Activated T-helper 9 cell treated with anti-CD3 and anti-CD28 coated beads, Interleukin-2, amount 50 U/mL, for 16 hours (primary cell): Measurements from ENCODE around the gene TNNT2.

Experiments
- DNase-seq: peaks from one replicate; pipeline ENCODE4 v3.0.0-alpha.2; 2020; ENCODE audit warnings: low read depth

The TNNT2 gene

DNA sequence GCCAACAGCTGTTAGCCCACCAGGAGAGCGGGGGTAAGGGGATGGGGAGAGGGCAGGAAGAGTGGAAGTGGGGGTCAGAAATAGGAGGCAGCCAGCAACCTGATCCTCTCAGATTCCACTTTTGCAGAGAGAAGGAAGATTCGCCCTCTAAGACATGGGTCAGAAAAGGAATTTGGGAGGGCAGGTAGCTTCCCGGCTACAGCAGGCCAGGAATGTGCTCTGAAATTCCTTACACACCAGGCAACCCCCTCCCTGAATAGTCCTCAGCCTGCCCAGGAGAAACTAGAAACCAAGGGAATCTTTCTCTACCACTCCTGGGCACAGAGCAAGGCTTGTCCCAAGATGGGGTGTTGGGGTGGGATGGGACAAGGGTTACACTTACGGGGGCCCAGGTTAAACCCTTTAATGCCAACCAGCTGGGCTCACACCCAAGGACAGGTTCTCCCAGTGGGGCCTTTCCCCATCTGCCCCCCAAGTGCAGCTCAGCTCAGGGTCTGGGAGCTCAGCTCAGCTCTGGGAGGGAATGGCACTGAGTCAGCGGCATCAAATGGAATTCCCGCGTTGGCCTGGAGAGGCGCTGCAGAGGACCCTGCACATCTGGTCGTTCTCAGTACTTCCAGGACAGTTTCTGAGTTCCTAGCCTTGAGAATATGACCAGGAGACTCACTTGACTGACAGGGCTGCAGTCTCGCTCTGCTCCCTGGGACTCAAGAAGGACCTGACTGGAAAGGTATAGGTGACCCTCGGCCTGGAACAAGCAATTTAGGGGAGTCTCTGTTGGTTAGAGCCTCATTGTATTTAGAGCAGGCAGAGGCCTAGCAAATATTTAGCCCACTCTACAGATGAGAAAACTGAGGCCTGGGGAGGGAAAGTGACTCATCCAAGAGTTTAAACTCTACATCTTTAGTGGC lies 761 bp downstream of the TNNT2 start:
- no peak for DNase-seq

DNA sequence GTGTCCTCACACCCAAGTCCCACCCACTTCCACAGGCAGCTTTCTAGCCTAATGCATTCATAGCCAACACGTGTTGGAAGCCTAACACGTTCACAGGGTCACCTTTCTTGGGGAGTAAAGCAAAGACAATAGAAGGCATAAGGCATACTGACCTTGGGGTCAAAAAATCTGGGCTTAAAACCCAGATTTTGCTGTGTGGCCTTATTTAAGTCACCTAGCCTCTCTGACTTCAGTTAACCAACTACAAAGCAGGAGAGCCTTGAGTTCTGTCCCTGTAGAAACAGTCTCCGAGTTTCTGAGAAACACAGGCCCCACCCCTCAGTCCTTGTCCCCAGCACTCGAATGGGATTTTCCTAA lies 1.4 kb downstream of the TNNT2 start:
- no peak for DNase-seq

DNA sequence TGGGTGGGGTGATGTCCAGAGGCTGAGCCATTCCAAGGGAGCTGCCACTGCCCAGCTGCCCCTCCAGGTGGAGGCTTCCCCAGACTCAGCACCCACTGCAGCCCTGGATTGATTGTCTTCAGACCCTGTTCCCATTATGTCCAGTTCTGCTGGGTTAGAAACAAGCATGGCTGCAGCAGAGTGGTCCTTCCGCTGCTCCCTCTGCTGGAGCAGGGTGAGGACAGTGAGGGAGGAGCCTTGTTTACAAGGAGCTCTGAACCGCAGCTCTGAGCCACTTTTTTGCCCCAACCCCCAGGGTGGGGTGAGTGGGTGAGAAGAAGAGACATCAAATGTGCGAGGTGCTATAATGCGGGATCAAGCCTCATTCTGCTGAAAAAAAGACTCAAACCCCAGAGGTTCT lies 2.3 kb downstream of the TNNT2 start:
- DNase-seq, result no peak

DNA sequence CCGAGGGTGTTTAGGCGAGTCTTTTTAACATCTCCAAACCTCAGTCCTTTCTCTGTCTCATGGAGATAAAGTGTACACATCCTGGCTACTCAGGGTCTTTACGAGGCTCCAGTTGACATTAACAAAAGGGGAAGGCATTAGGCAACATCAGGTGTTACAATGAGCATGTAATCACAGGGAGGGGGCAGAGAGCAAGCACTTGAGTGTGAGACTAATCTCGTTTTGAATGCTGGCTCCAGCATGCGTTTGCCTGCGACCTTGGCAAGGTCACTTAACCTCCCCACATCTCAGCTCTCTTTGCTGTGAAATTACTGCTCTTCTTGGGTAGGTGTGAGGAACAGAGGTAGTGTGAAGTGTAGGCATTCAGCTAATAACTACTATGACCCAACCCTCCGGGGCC lies 3.1 kb downstream of the TNNT2 start:
- no peak for DNase-seq

DNA sequence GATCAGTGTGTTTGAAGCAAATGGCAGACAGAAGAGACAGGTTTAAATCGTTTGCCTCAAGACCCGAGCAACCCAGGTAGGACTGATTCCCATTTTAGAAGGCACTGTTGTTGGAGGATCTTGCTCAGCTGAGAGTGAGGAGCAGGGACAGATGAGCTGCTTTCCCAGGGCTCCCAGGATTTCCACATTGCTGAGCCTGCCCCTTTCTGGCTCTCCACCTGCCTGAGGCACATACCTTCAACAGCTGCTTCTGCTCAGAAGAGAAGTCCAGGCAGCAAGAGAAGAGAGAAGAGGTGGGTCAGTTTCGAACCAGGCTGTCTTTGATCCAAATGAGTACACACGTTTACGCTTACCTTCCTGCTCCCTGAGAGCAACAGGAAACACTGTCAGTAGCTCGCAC lies 5.7 kb downstream of the TNNT2 start:
- DNase-seq, result no peak

DNA sequence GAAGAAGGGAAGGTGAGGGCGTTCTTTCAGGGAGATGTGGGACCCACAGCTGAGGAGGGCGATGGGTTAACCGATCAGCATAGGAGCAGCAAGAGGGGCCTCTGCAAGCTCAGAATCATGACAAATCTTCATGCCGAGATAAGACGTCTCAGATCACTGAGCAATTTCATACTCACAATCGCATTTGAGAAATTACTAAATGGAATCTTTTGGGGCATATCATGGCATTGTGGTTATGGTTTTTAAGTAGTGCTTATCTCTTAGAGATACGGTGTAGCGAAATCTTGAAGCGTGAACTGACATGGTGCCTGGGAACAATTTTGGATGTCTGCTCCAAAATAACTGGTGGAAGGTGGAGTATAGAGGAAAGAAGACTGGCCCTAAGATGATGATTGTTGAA lies 6.2 kb downstream of the TNNT2 start:
- DNase-seq, result no peak

DNA sequence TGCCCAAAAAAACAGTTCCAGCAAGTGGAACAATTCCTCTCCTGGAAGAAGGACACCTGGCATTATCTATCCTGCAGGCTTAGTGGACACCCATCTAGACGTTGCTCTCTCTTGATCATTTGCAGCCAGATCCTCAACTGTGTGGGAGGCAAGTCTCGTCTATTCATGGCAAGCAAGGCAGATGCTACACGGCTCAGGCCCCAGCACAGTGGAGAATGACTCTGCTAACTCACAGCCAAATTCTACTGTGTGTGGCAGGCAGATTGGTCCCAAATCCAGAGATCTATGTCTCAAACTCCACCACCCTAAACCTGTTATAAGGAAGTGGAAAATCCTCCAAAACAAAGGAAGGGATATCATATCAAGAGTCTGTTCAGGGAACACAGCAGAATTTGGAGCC lies 7.0 kb downstream of the TNNT2 start:
- DNase-seq, result no peak

DNA sequence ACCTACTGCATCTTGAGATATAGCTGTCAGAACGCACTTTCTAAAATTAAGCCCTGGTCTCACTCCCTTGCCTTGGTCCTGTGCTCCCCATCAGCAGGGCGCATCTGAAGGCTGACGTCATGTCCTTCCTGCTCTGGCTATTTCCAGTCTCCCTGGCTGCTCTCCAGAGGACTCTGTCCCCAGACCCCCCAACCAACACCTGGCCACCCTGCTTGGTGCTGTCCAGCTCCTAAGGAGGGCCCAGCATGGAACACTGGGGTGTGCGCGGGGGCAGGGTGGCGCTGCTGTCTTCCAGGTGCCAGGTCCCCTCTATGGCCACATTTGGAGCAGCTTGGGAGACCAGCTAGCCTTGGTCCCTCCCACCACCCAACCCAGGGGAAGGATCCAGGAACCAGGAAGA lies 8.3 kb downstream of the TNNT2 start:
- no peak for DNase-seq

DNA sequence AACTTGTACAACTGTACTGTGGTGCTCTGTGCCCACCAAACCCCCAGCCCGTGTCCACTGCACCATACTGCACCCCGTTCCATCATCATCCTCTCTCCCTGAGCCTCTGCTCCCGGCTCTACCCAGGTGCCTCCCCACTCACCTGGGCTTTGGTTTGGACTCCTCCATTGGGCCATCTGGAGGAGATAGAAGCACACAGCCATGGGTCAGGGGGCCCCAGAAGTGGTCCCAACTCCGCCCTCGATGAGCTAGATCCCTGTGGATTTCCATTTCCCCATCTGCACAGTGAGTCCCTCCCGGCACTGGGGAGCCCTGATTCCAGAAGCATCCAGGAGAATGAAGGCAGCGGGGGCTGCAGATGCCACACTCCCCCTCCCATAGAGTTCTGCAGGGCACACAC lies 10.8 kb downstream of the TNNT2 start:
- DNase-seq, result no peak

DNA sequence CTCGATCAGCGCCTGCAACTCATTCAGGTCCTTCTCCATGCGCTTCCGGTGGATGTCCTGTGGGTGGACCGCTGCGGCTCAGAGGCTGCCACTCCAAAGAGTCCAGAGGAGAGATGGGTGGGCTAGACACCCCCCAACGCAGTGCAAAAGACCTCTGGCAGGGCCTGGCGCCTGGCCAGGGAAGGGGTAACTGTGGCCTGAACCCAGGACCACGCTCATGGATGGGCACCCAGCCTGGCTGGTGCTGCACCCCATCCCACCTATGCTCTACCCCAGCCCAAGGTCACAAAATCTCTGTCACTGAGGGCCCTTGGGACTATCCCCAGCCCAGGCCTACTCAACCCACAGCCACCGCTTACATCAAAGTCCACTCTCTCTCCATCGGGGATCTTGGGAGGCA lies 12.2 kb downstream of the TNNT2 start:
- DNase-seq, result no peak

DNA sequence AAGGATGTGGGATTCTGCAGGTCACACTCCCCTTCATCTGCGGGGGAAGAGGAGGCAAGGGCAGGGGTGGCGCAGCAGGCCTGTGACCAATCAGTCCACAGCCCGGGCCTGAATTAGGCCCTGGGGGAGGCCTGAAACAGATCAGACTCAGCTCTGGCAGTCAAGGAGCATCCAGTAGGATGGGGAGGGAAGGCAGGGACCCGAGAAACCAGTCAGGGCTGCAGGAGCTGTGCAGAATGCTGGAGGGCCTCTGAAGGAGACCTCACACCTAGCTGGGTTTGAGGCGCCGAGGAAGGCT lies 12.7 kb downstream of the TNNT2 start:
- no peak for DNase-seq

DNA sequence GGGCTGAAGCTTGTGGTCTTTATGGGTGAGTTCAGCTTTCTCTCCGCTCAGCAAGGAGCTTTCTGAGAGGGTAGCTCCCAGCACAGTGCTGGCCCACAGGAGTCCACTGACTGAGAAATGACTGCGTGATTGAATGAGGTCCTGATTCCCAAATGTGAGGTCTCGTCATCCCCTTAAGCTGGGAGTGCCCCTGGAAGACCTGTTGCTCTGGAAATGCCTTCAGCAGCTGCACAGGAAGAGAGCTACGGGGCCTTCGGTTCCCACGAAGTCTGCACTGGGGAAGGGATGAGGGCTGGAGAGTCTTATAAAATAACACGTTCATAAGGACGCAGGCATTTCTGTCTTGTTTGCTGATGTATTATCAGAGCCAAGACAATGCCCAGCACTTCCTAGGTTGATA lies 14.0 kb downstream of the TNNT2 start:
- no peak for DNase-seq

DNA sequence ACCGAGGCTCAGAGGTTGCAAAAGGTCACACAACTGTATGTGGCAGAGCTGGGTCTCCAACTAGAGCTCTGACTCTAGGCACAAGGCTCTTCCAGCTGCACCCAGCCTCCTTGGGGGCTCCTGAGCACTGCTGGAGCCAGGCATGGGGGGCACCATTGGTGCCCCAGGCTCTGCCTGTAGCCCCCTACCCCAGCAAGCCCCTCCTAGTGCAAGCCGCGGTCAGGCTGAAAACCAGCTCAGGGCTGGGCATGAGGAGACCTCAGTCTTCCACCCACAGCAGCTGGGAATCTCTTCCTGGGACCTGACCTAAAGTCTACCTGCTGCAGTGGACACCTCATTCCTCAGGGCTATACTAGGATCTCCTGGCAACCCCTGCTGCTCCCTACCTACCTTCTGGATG lies 14.6 kb downstream of the TNNT2 start:
- no peak for DNase-seq

DNA sequence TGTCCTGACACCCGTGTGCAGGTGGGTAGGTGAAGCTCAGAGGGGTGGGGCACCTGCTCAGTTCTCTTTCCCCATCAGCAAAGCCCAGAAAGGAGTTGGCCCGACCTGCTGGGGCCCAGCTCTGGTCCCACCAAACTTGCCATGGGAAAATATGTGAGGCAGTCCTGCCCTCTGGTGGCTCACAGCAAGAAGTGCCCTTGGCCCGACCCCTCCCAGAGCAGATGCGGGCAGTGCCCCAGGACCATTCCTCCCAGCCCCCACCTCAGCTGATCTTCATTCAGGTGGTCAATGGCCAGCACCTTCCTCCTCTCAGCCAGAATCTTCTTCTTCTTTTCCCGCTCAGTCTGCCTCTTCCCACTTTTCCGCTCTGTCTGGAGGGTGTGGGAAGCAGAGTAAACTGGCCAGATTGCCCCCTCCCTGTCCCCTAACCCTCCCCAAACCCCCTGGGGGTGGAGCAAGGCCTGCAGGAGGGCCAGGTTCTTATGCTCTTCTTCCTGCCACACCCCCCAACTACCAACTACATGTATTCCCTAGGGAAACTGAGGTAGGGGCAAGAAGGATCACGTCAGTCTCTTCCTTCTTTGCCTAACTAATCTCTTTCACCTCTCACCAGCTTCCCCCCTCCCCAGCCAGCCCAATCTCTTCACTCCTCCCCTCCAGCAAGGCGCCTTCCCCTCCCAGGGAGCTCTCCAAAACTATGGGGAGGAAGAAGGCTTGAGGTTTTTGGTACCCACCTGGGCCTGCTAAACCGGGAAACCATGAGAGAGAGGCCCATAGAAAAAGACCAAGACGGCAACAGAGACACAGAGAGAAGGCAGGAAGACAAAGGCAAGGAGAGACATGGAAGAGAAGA lies 15.6 kb downstream of the TNNT2 start:
- DNase-seq, result no peak

DNA sequence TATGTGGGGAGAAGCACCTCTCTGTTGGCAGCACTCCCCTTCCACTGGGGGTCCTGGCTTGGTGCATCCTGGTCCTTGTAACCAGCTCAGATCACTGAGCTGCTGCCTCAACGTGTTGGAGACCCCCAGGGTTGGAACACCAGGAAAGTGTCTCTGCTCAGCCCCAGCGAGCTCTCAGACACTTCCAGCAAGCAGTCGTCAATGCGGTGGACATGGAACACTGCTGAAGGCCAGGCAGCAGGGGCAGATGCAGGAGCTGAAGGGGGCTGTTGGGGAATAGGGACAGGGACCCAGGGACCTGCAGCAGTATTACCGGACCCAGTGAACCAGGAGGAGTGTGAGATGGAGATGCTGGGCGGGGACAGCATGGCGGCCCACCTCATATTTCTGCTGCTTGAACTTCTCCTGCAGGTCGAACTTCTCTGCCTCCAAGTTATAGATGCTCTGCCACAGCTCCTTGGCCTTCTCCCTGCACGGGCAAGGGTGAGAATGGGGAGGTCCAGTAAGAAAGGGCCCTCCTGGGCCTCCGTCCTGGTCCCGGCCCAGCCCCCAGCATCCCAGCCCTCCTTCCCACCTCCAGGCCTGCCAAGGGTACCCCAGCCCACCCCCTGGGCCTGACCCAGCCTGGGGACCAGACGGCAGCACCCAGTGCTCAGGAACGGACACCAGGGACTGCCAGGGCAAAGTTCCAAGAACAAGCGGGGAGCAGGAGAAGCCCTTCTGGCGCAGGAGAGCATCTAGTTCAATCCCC lies 16.4 kb downstream of the TNNT2 start:
- DNase-seq, result no peak

DNA sequence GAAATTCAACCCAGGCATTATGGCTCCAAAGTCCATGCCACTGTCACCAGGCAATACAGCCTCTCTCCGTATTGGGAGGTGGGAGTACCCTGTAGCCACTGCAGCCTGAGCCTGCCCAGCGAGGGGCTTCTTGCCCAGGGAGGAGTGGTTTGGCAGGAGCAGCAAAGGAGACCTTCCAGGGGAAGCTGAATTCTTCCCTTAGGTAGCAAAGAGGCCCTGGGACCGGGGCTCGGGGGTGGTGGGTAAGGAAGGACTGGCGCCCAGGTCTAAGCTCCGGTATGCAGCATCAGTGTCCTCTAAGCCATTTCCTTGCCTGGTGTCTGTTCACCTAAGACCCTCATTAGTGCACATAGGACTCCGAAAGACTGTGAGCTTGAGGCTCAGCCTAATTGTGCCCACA lies 17.0 kb downstream of the TNNT2 start:
- no peak for DNase-seq

DNA sequence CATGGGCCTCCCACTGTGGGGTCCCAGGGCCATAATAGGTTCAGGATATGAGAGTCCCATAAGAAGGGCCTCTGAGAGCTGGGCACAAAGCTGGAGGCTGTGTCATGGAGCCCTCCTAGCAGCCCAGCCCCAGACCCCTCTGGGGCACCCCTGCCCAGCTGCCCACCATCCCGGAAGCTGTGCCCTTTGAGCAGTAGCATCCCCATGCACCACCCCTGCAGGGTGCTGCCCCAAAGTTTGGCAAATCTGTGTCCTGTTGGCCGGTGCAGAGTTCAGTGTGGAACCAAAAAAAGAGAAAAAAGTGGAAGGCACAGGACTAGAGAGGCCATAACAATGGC lies 17.6 kb downstream of the TNNT2 start:
- DNase-seq, result no peak

DNA sequence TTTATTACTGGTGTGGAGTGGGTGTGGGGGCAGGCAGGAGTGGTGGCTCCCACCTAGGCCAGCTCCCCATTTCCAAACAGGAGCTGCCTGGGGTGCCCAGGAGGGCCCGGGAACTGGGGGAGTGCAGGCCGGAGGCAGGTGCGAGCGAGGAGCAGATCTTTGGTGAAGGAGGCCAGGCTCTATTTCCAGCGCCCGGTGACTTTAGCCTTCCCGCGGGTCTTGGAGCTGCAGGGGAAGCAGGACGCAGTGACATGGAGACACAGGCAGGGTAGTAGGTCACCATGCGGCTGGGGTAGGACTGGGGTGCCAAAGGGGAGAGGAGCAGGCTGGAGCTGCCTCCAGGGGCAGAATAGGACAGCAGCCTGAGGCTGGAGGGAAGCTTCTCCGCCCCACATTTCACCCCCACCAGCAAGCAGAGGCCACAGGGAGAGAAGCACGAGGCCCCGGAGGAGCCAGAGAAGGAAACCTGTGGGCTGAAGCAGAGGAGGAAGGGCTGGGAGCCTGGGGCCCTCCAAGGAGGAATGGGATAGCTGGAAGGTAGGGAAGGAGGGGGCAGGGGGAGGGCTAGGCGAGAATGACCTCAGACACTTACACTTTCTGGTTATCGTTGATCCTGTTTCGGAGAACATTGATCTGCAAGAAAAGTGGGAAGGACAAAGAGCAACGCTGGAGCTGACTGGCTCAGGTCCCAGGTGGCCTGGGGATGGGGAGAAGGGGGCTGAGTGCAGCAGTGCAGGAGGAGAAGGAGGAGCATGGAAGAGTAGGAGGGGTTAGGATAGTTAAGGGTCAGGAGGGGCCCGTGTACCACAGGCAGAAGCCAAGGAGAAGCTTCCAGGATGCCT lies 18.2 kb downstream of the TNNT2 start:
- no peak for DNase-seq

DNA sequence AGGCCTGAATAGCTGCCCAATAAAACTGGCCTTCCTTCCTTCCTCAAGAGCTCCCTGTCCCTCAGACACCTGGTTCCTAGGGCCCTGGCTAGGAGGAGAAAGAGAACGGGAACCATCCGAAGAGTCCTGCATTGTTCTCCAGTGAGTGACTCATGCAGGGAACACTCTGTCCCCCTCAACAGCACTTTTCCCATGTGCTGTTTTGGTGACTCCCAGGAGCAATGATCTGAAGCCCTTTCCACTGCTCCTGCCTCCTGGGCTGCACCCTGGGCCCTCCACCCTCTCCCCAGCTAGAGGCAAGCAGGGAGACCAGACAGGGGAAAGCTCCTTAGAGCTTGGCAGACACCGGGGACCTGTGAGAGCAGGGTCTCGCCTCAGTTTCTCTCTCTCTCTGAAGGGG lies 18.9 kb downstream of the TNNT2 start:
- no peak for DNase-seq

DNA sequence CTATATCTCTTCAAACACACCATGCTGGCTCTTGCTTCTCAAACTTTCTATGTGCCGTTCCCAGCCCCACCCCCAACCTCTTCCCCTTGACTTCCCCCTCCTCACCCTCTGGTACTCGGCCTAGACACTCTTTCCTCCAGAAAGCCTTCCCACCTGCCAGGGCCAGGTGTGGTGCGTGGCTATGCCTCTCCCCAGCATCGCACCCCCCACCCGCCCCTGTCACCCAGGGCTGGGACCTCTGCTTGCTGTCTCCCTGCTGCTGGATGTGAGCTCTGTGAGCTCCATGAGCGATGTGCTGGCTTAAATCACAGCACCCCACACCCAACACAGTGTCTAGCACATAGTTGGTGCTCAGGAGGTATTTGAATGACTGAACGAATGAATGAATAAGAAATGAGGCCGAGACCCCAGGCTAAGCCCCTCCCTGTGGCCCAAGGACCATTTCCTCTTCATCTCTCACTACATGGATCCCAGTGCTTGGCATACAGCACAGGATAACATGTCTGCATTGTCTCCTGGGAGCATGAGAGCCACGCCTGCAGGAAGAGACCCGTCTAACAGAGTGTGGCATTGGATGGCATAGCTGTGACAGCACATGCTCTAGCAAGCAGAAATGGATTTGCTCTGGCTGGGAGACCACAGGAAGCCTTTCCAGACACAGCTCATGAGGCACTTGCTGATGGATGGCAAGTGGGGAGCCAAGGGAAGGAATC lies 19.7 kb downstream of the TNNT2 start:
- no peak for DNase-seq

DNA sequence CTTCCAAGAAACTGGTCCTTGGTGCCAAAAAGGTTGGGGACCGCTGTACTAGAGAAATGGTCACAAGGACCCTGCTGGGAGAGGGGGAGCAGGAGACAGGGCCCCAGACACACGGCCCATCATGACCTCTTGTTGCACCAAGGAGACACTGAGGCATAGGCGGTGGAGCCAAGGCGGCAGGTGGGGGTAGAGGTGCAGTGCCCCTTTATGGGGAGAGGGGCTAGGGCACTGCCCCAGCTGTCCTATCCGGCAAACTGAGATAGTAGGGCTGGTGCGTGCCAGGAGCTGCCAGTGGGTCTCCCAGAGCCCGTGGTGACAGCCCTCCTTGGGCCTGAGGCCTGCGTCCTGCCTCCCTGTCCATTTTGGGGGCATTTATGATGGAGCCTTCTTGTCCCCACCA lies 20.3 kb downstream of the TNNT2 start:
- DNase-seq, result no peak

DNA sequence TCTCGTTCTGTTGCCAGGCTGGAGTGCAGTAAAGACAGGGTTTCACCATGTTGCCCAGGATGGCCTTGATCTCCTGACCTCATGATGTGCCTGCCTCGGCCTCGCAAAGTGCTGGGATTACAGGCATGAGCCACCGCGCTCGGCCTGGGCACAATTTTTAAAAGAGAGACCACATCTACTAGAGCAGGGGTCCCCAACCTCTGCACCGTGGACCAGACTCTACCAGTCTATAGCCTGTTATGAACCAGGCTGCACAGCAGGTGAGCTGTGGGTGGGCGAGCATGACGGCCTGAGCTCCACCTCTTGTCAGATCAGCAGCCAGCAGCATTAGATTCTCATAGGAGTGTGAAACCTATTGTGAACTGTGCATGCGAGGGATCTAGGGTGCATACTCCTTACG lies 20.8 kb downstream of the TNNT2 start:
- DNase-seq, result no peak
